A673 (cell line): ENCODE measurements around the gene ZNF605.

ENCODE experiments used
- EZH2 ChIP-seq: fragments of 200-600 bp; sonication (generic); IDR thresholded peaks from 2 replicates; pipeline ENCODE4 v1.6.1; 2017; ENCODE audit warnings: borderline replicate concordance, low read depth, mild to moderate bottlenecking, mixed read lengths, antibody characterized with exemption, low read length; ENCODE audit not compliant: poor library complexity, severe bottlenecking
- TF ChIP-seq, protein P1 (sequence below): fragments of 300-800, 200-600 bp; sonication (generic); conservative IDR thresholded peaks from 2 replicates; pipeline ENCODE4 v1.5.1; 2017; ENCODE audit warnings: low read depth, mild to moderate bottlenecking, antibody characterized with exemption, low read length, moderate library complexity, mixed read lengths

GRCh38 chr12:132950844-132951535 is 5.1 kb downstream of the ZNF605 start:
- TF ChIP-seq, protein P1, sequence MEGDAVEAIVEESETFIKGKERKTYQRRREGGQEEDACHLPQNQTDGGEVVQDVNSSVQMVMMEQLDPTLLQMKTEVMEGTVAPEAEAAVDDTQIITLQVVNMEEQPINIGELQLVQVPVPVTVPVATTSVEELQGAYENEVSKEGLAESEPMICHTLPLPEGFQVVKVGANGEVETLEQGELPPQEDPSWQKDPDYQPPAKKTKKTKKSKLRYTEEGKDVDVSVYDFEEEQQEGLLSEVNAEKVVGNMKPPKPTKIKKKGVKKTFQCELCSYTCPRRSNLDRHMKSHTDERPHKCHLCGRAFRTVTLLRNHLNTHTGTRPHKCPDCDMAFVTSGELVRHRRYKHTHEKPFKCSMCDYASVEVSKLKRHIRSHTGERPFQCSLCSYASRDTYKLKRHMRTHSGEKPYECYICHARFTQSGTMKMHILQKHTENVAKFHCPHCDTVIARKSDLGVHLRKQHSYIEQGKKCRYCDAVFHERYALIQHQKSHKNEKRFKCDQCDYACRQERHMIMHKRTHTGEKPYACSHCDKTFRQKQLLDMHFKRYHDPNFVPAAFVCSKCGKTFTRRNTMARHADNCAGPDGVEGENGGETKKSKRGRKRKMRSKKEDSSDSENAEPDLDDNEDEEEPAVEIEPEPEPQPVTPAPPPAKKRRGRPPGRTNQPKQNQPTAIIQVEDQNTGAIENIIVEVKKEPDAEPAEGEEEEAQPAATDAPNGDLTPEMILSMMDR: no peak
- no peak for TF ChIP-seq EZH2
